GM21723 (cell line): ENCODE data around the gene PSMD1.
"Not testable (repeated sequence)": the region's sequence is repeated elsewhere in the genome, so short reads cannot be mapped to it uniquely, and the experiment has no call there.

Experiments used
- ATAC-seq: cut with Tn5 transposase; IDR thresholded peaks from one replicate; pipeline ENCODE4 v1.9.1; 2021; ENCODE audit warnings: mild to moderate bottlenecking, moderate library complexity; ENCODE audit not compliant: unreplicated experiment

Gene PSMD1

GRCh38 chr2:231052494-231053451 lies 3.9 kb upstream of the PSMD1 start:
- ATAC-seq, result peak; percentile 62

DNA sequence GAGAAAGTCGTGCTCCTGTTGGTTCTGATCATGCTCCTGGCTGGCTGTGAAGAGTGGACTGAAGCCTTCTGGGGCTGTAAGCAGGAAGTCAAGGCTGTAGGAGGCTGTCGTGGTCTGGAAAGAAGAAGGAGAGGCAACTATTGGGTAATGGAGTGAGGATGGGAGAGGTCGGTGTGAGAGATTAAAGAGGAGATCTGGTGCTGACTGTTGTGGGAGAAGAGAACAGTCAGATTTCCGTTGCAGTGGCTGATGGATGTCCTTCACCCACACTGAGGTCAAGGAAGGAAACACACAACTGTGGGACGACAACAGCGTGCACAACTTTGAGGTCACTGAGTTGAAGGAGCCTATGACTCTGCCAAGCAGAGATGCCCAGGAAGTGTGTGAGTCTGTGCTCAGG lies 2.8 kb upstream of the PSMD1 start:
- ATAC-seq, result no peak

- ATAC-seq, result no peak
Observed at GRCh38 chr2:231057590-231057989, 923 bp downstream of the PSMD1 start.

GRCh38 chr2:231058761-231059550 lies 2.3 kb downstream of the PSMD1 start:
- no peak for ATAC-seq

DNA sequence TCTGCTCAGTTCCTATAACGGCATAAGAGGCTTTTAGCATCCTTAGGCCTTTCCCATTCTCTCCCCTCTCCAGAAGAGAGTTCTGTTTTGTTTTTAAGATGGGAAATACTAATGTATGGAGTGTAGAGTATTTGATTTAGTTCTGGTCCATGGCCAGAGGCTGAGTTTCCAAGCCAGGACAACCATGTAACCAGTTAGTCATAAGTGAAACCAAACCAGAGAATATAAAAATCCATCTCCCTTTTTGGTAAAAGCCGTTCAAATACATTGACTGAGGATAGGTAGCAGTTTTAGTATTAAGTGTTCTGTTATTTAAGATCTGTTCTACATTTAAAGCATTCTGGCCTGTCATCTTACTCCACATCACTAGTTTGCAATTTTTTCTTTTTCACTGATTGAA lies 3.1 kb downstream of the PSMD1 start:
- no peak for ATAC-seq

DNA sequence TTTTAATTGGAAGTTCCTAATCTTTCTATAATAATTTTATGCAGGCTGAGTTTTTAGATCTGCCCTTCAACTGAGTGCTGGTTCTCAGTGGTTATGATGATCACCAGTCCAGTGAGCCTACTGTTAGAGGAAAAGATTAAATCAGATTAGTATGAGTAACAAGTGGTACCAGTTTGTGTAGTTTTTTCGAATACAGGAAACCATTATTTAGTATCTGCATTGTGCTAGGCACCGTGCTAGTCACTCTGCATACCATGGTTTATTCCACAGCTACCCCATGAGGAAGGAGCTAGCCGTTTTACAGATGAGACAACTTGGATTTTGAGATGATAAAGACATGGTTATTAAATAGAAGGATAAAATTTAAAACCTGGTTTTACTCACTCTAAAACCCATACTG lies 6.1 kb downstream of the PSMD1 start:
- ATAC-seq, result no peak

DNA sequence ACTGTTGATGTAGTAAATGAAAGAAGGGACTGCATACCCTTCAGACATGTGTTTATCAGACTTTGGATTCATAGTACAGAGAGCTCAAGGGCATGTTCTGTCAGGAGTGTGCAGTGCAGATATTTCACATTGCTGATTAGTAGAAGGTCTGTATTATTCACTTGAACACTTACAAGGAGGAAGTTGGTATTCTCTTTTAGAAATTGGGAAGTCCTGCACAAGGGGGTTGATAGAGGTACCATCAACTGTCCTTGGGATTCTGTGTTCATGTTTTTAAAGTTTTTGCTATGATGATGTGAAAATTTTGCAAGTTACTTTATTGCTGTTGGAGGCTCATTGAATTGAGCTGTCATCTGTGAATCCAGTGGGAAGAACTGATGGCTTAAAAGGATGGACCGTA lies 6.7 kb downstream of the PSMD1 start:
- no peak for ATAC-seq

DNA sequence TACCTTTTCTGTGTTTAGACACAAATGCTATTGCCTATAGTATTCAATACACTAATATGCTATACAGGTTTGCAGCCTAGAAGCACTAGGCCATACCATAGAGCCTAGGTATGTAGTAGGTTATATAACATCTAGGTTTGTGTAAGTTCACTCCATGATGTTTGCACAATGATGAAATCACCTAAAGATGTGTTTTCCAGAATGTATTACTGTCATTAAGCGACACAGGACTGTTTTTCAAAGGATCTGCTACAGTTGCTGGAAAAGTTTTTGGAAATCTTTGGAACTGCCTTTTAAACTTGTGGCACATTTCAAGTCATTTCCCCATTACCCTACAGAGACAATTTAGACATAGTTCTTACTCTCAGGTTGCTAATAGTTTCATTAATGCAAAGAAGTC lies 9.3 kb downstream of the PSMD1 start:
- no peak for ATAC-seq

DNA sequence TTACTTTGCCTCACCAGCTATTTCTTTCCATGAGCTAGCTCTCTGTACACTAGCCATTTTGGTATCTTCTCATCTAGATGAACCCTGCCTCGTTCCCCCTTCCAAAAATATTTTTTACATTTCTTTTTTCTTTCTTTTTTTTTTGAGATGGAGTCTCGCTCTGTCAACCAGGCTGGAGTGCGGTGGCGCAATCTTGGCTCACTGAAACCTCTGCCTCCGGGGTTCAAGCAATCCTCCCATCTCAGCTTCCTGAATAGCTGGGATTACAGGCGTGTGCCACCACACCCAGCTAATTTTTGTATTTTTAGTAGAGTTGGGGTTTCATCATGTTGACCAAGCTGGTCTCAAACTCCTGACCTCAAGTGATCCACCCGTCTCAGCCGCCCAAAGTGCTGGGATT lies 10.9 kb downstream of the PSMD1 start:
- ATAC-seq, result not testable (repeated sequence)

DNA sequence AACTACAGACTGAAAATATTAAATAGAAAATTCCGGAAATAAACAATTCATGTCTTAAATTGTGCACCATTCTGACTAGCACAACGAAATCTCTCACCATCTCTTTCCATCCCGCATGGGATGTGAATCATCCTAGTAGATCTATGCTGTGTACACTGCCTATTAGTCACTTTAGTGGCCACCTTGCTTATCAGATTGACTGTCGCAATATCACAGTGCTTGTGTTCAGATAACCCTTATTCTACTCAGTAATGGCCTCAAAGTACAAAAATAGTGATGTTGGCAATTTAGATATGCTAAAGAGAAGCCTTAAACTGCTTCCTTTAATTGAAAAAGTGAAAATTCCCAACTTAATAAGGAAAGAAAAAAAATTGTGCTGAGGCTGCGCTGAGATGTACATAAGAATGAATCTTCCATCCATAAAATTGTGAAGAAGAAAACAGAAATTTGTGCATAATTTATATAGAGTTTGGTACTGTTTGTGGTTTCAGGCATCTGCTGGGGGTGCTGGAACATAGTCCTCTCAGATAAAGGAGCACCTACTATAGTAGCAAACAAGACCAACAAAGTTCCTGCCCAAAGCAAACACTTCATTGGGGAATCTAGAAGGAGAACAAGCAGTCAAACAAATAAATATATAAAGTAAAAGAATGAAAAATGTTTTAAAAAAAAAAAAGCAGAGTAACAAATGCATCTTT lies 12.0 kb downstream of the PSMD1 start:
- ATAC-seq, result no peak

- ATAC-seq, result no peak
Observed at GRCh38 chr2:231069379-231070054, 12.8 kb downstream of the PSMD1 start.

GRCh38 chr2:231084565-231084964 lies 27.9 kb downstream of the PSMD1 start:
- no peak for ATAC-seq

- no peak for ATAC-seq
Observed at GRCh38 chr2:231088754-231089153, 32.1 kb downstream of the PSMD1 start.

- ATAC-seq, result no peak
Observed at GRCh38 chr2:231093933-231094332, 37.3 kb downstream of the PSMD1 start.

- ATAC-seq, result no peak
Observed at GRCh38 chr2:231094736-231095346, 38.2 kb downstream of the PSMD1 start.

DNA sequence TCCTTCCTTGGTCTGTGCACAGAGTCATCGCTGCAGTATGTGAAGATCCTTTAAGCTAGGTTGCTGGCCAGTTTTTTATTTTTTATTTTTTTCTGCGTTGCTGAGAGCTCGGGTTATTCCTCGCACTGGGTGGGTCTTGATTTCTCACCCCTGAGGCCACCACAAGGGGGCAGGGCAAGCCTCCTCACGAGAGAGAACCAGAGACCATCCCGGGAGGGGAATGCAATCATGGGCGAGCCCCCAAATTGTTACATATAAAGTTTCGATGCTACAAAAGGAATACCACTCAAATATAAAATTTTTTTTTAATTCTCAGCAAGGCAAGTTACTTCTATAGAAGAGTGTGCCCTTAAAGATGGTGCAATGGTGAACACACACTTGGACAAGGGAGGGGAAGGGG lies 43.3 kb downstream of the PSMD1 start:
- ATAC-seq, result no peak

- not testable (repeated sequence) for ATAC-seq
Observed at GRCh38 chr2:231100321-231100720, 43.7 kb downstream of the PSMD1 start.

- no peak for ATAC-seq
Observed at GRCh38 chr2:231100990-231101389, 44.3 kb downstream of the PSMD1 start.

DNA sequence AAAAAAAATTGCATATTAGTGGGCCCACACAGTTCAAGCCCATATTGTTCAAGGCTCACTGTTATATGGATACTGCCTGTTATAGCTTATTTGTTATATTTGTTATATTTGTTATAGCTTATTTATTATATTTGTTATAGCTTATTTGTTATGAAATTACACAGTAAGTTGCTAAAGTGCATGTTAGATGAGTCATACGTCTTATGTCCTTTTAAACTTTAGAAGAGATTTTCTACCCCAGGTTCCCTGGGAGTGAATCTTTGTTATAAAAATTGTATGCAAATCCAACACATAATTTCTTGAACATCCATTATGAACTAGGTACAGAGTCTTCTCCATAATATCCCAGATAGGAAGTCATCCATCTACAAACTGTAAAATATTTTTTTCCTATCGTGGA lies 46.1 kb downstream of the PSMD1 start:
- no peak for ATAC-seq

DNA sequence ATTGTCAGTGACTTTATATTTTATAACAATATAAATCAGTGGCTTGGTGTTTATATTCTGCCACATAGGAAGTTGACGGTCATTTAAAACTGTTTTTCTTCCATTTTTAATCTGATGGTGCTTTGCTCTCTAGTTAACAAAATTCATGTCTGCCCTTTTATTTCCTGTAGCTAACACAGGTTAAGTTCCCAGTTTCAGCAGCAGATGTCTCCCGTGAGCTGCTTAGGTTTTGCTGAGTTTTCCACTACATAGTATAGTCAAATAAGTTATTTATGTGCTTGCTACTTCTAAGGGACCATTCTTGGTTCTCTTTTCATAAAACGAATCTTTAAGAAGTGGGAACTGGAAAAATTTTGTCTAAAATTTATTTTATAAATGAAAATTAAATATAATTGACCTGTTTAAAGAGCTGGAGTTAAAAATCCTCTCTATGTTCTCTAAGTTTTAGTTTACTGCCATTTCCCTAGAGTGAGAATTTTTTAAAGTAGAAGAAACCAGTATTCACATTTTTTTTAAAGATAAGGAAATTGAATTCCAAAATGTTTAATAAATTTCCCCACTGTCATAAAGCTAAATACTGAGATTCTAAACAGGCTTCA lies 47.5 kb downstream of the PSMD1 start:
- ATAC-seq, result peak; percentile 77
